Fibroblast of skin of scalp (primary cell): ENCODE results near the gene PAX3.

ENCODE experiments used
- DNase-seq: peaks from one replicate; pipeline ENCODE4 v3.0.0-alpha.2; 2013

The PAX3 gene

DNA sequence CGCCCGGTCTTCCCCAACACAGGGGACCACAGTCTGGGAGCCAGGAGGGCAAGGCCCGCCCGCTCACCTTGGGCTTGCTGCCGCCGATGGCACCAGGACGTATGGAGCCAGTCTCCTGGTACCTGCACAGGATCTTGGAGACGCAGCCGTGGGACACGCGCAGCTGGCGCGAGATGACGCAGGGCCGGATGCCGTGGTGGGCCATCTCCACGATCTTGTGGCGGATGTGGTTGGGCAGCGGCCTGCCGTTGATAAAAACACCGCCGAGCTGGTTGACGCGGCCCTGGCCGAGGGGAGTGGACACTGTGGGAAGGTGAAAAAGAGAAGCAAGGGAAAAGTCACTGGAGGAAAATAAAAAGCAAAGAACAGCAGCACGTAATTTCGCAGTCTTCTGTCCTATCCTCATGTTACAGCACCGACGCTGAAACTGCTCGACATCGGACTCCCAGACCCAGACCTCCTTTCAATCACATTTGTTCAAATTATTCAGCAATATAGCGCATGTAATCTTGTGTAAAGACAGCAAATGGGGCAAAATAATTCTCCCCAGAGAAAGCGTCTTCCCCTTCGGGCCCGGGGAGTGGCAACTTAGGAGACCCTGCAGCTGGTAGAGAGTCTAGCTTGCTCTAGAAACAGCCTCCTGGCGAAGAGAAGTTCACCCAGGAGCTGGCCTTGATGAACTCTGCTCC, 1.7 kb downstream of the PAX3 start:
- no peak for DNase-seq

DNA sequence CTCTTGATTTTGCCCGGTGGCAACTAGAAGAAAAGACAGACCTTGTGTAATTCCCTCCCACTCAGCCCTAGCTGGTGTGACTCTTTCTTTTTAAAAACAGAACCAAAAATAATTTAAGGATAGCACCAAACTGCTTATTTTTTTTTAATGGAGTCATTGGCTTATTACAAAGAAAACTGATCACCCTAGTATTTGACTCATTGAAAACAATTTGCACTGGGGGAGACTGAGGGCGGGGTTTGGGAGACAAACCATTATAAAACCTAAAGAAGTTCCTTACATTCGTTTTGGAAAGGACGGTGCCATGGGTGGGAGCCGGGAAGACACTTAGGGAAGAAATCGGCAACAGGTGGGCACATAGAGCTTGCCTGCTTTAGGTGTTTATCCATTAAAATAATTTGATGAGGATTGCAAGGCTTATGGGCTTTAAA, 2.5 kb downstream of the PAX3 start:
- DNase-seq: no peak

- no peak for DNase-seq
These were observed 3.3 kb downstream of the PAX3 start for GRCh38 chr2:222295368-222296062.

DNA sequence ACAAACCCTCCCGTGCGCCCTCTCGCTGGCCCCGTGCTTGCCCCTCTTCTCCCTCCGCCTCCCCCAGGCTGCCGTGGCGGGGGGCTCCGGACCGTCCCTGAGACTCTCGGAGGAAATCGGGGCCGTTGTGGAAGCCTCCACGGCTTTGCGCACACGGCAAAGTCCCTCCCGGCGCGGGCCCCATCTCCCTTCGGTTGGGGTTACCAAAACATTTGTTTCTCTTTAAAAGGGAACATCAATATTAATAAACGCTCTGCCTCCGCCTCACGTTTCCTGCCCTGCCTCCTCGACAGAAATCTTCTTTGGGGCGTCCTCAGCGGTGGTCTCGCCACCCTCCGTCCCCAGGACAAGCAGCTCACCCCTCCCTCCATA, 3.8 kb downstream of the PAX3 start:
- no peak for DNase-seq

- DNase-seq: no peak
These were observed 4.9 kb downstream of the PAX3 start for GRCh38 chr2:222293660-222294630.

- no peak for DNase-seq
These were observed 6.4 kb downstream of the PAX3 start for GRCh38 chr2:222292149-222293134.

DNA sequence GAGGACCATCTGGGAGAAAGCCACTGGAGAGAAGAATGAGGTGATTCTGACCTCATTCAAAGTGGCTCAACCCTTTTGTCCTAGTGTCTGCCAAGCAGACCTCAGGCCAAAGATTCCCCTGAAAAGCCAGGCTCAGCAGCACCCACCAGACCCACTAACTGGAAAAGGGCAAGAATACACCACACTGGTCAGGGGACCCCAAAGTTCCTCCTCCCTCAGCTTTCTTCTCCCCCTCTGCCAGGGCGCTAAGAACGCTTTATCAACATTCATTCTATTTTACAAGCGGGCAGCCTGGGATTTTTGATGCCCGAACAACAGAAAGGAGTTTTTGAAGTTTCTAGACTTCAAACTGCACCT, 7.3 kb downstream of the PAX3 start:
- DNase-seq: no peak

DNA sequence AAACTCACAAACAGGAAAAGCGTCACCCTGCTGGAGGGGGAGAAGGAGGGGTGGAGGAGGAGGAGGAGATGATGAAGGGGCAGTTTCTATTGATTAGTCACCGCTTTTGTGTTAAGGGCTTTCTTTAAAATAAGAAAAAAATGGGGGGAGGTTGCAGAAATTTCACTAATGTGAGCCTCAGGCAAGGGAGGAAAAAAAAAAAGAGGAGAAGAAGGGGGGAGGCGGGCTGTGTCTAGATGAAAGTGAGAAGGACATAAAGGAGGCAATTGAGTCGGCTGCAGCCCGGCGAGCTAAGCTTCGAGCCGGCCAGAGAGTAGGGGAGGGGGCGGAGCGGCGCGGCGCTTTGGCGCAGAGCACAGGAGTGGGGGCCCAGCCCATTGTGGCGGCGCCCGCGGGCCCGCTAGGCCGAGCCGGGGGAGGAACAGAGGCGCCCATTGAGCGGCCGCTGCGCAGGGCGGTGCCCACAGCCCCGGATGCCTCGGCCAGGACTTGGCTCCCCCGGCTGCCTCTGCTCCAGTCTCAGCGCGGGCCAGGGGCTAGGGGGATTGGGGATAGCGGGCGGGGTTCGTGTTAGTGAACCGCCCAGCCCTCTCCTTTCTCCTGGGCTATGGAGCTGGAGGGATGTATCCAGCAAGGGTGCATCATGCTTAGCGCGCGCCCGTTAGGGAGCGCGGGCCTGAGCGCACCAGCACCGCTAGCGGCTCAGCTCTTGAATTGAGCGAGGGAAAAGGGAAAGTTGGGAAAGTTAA, 7.9 kb downstream of the PAX3 start:
- peak; percentile 23 for DNase-seq

DNA sequence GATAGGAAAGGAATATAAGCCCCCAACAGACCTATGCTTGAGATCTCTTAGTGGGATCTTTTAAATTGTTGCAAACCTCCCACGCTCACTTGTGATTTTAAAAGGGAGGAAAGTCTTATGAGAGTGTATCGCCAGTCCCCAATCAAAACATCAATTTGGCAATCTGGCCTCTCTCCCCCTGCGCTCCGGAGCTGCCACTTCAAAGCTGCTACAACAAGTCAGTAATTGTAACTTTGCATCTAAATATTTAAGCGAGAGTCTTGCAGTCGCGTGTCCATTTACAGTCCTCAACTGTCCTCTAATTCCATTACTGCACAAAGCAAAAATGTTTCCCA, 8.4 kb downstream of the PAX3 start:
- DNase-seq: no peak

DNA sequence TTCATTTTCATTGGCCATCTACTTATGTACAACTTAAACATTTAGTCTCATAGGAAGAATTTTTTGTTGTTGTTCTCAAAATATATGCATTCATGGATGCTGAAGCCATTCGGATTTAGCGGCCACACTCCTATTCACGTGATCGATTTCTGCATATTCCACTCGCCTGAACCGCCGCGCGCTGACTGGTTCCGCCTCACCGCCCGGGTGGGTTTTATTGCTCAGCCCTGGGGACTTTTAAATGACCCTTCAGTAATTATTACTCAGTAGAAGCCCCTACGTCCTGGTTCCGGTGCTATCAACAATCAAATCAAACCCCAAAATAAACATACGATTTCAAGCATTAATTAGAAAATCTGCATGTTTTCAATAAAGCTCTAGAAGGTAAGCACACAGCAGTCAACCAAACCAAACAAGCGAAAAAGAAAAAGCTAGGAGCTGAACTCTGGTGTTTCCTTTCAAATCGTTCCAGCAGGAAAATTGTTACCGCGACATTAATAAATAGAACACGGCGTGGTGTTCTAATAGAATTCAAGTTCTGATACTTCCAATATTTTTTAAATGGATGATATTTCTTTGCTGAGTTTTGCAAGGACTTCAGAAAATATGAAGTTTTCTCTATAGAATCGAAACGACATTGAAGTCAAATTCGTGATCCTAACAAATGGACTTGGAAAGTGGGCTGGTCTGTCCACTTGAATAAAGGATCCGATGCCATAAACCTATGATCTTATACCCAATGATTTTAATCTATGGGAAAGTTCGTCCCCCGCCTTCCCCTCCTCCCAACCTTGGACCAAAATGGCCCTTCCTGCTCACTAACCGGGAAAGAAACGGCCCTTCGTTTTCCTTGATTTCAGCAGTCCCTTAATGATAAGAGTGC, 9.3 kb downstream of the PAX3 start:
- DNase-seq: no peak

GRCh38 chr2:222288590-222289277, 10.1 kb downstream of the PAX3 start:
- DNase-seq: no peak

GRCh38 chr2:222287862-222288479, 10.8 kb downstream of the PAX3 start:
- DNase-seq: no peak

GRCh38 chr2:222284466-222284865, 14.3 kb downstream of the PAX3 start:
- no peak for DNase-seq

DNA sequence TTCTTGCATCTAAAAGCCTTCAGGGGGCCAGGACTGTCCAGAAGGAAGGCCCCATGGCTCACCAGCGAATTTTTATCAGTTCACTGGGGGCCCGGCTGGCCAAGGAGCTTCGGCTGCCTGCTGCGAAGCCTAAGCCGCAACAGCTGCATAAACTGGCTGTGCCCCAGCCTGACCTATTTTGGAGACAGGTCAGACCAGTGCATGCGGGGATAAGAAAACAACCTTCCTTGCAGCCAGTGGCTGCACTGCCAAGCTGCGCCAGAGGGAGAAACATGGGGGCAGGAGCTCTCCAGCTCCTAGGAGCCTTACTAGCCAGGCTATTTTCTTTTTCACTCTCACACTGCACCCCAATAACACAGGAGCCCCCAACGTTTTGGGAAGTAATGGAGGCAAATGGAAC, 15.2 kb downstream of the PAX3 start:
- DNase-seq: no peak

DNA sequence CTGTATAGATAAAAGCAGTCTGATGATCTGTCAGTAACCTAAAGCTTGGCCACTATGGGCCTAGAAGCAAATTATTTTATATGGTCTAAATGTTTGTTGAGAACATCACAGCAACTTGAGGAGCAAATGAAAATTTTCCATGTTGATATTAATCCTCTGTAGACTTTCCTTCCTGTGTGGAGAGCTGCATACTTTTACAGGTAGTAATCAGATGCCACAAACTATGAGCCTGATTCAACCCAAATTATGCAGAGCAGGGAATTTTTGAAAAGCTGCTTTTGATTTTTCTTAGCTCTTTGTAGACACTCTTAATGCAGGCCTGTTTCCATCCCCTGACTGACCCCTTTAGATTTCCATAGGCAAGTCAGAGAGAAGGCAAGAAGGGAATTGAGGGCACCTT, 17.3 kb downstream of the PAX3 start:
- no peak for DNase-seq

DNA sequence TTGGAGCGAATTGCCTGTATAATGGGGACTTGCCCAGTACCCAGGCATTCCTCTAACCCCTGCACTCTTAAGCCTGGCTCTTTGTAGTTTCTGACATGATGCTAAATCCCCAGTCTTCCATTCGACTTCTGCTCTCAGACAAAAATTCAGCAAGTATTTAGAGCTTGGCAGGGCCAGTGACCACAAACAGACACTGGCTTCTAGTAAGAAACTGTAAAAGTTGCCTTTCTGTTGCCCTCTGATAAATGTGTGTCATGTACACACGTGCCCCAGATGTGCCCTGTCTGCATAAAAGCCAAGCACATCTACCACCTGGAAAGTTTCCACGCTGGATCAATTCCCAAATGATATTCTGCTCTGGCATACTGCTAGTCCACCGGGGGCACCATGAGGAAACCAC, 18.0 kb downstream of the PAX3 start:
- DNase-seq: no peak

DNA sequence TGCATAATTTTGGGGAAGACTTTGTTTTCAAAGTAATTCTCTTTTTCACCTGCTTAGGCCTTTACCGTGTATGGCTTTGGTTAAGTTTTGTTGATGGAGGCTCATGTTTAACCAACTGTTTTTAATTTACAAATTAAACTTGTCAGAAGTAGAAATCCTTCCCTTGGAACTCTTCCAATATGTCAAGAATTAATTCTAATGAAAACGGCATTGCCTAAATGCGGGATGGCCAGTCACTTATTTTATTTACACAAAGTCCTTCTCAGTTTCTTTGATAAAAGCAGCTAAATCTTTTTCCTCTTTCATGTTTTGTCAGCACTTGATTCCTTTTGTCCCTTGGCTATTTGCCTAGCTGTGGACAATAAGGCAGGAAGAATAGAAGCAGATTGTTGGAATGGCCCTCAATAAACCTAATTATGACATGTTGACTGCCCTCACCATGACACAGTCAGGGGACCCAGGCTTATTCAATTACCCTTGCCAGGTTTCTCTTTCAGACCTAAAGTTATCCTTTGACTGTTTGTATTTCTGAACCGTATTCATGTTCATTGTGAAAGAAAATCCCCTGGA, 26.3 kb downstream of the PAX3 start:
- no peak for DNase-seq

- no peak for DNase-seq
These were observed 26.9 kb downstream of the PAX3 start for GRCh38 chr2:222271854-222272253.

DNA sequence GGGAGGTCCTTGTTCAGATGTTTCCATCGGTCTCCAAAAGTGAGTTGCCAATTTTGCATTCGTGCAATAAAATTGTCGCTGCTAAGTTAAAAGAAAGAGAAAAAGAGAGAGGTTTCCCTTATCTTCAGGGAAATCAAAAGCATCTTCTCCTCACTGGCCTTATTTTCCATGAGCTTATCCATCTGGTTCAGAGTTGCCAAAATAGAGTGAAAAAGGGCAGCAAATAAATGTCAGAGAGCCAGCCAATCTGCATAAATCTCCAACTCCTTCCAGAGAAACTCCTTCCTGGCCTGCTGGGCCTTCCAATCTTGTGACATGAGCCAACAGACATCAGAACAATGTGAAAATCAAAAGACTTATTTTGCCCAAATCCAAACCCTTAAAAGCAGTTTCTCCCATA, 28.4 kb downstream of the PAX3 start:
- no peak for DNase-seq
